Measurements from ENCODE around the gene PPP1R10.
"Not testable (repeated sequence)": the region's sequence is repeated elsewhere in the genome, so short reads cannot be mapped to it uniquely, and the experiment has no call there.

PPP1R10 gene

GRCh38 chr6:30616811-30617564 lies at the start of gene PPP1R10:
Gene PPP1R10, minus strand, starts transcription at chr6:30617243. Its CDS starts 7,299 bp downstream, at chr6:30609944.
- DNase-seq (ENCODE audit: low read depth) = peak; percentile 93

- DNase-seq (ENCODE audit: low read depth) = peak; percentile 38
Observed at GRCh38 chr6:30666300-30666699, 49.3 kb upstream of the PPP1R10 start.

DNA sequence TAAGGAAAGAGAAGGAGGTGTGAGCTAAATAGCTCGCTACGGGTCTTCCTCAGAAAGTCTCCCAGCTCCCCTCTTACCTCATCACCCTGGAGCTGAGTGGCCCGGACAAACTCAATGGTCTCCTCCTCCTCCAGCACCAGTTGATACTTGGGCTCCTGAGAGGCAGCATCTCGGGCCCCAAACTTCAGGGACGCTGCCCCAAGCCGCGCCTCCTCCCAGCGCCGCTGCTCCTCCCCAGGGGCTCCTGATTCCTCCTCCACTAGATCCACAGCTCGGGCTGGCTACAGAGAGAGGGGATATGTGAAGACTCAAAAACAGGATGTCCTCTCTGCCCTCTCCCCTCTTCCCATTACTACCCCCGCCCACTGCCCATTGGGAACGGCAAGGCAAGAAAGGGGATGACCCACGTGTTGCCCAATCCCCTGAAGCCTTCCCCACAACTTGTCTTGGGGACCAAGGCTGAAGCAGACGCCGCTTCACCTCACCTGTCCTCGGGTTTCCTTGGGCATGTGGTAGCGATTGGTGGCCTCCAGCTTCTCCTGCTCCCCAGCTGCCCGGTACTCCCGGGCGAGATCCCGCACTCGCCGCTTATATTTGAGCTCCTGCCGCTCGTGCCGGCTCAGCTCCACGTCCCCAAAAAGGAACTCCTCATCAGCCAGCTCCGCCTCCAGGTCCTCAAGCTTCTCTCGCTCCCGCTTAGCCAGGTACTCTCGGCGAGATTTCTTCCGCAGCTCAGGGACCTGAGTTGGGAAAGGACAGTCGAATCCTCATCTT lies 48.1 kb upstream of the PPP1R10 start:
- DNase-seq (ENCODE audit: low read depth) = no peak

DNA sequence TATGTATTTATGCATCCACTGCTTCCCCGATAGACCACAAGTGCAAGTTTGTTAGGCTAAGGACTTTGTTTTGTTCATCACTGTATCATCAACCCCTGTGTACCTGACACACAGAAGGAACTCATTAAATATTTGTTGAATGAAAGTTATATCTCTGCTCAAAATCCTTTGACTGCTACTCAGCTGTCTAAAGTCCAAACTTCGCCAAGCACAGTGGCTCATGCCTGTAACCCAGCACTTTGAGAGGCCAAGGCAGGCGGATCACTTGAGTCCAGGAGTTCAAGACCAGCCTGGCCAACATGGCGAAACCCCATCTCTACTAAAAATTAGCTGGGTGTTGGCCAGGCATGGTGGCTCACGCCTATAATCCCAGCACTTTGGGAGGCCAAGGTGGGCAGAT lies 40.9 kb upstream of the PPP1R10 start:
- not testable (repeated sequence) for DNase-seq (ENCODE audit: low read depth)

GRCh38 chr6:30657454-30657853 lies 40.4 kb upstream of the PPP1R10 start:
- no peak for DNase-seq (ENCODE audit: low read depth)

DNA sequence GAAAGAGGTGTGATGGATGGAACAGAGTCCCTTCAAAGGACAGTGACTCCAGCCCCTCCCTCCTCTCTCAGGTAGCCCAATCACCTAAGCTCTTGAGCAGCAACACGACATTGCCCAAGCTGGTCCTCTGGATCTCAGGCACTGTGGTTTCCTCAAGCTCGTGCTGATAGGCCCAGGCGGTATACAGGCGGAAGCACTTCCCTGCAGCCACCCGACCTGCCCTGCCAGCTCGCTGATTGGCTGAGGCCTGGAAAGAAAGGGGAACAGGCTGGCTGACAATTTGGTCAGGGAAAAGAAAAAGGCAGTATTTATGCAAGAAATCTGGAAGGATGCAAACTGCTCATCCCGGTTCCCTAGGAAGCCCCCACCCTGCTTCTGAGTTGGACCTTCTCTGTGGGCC lies 39.5 kb upstream of the PPP1R10 start:
- DNase-seq (ENCODE audit: low read depth) = no peak

- no peak for DNase-seq (ENCODE audit: low read depth)
Observed at GRCh38 chr6:30655743-30656094, 38.7 kb upstream of the PPP1R10 start.

GRCh38 chr6:30654798-30655742 lies 38.0 kb upstream of the PPP1R10 start:
- DNase-seq (ENCODE audit: low read depth) = no peak

DNA sequence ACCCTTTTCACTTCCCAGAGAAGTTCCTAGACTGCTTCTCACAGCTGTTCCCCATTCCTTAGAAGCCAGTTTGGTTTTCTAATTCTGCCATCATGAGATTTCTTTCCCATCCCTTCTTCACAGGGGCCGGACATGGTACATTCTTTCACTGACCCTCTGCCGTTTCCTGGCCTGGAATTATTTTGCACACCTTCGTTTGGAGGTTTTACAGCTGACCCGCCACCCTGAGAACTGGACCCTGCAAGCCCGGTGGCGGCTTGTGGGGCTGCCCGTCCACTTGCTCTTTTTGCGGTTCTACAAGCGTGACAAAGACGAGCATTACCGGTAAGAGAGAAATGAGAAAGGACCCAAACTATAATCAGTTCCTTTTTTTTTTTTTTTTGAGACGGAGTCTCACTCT lies 34.1 kb upstream of the PPP1R10 start:
- no peak for DNase-seq (ENCODE audit: low read depth)

- peak; percentile 59 for DNase-seq (ENCODE audit: low read depth)
Observed at GRCh38 chr6:30647242-30648116, 30.4 kb upstream of the PPP1R10 start.

DNA sequence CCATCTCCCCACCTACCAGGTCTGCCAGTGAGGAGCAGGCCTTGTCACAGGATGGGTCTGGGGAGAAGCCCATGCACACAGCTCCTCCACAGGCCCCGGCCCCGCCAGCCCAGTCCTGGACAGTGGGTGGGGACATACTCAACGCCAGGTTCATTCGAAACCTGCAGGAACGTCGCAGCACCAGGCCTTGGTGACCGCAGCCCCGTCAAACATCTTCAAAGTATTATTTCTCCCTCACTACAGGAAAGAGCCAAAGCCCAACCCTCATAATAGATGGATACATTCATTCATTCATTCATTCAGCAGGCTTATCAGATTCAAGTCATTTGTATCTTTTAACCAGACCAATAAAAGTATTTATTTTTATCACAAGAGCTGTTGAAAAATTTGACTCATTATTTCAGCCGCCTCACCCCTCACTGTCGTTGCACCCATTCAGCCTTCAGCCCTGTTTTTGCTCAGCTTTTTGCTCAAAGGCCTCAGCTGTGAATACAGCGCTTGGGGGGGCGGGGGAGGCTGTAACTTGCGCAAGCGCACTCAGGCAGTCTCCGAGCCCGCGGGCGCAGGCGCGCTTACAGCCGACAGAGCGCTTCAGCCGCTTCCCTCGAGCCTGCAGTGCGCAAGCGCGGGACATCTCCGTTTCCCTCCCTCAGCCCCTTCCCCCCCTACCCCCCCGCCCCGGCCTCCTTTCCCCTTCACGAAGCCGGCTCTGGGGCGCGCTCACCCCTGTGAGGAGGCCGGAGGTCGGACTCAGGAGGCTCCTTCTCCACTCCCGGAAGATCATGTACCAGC lies 29.6 kb upstream of the PPP1R10 start, which contains the start of gene C6orf136:
C6orf136 (plus strand) TSS at position 684 of the 792 bp plus-strand sequence; CDS start at position 783, 99 bp downstream.
- peak; percentile 86 for DNase-seq (ENCODE audit: low read depth)

DNA sequence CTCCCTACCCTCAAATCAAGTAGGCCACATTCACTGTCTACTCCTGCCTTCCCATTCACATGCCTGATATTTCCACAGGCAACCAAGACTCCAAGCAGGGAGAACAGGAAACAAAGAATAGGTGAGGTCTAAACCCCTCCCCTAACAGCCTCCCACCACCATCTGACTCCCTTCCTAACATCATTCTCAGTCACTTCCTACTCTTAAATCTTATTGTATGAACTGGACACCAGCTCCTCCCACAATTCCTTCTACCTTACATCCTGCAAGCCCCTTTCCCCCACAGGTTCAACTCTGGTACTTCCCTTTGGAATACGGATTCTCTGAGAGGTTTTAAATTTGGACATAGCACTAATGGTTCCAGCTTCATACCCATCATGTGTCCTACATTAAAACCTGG lies 28.9 kb upstream of the PPP1R10 start:
- no peak for DNase-seq (ENCODE audit: low read depth)

GRCh38 chr6:30644769-30645168 lies 27.7 kb upstream of the PPP1R10 start:
- DNase-seq (ENCODE audit: low read depth) = no peak

GRCh38 chr6:30643656-30644055 lies 26.6 kb upstream of the PPP1R10 start:
- no peak for DNase-seq (ENCODE audit: low read depth)

- no peak for DNase-seq (ENCODE audit: low read depth)
Observed at GRCh38 chr6:30641048-30641447, 24.0 kb upstream of the PPP1R10 start.

- DNase-seq (ENCODE audit: low read depth) = no peak
Observed at GRCh38 chr6:30640481-30640880, 23.4 kb upstream of the PPP1R10 start.

GRCh38 chr6:30635834-30636233 lies 18.8 kb upstream of the PPP1R10 start:
- DNase-seq (ENCODE audit: low read depth) = no peak

- peak; percentile 79 for DNase-seq (ENCODE audit: low read depth)
Observed at GRCh38 chr6:30626484-30627366, 9.7 kb upstream of the PPP1R10 start, which contains the start of gene ATAT1. Gene ATAT1, plus strand, starts transcription at chr6:30626874.

DNA sequence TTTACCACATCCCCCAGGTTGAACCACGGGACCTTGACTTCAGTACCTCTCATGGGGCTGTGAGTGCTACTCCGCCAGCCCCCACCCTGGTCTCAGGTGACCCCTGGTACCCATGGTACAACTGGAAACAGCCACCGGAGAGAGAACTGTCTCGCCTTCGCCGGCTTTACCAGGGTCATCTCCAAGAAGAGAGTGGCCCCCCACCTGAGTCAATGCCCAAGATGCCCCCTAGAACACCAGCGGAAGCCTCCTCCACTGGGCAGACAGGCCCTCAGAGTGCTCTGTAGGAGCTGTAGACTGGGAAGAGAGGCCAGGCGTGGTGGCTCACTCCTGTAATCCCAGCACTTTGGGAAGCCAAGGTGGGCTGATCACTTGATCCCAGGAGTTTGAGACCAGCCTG lies 8.5 kb upstream of the PPP1R10 start:
- DNase-seq (ENCODE audit: low read depth) = no peak

Data from stimulated activated CD8-positive, alpha-beta memory T cell treated with anti-CD3 and anti-CD28 coated beads, Interleukin-12 subunit alpha, Interleukin-12 subunit beta, amount 100 ng/mL, for 4 hours (primary cell).